Measurements from ENCODE around the gene PIK3CG. TPM values are rescaled to one million over a fixed set of nuclear protein-coding genes. Genes with fewer than 3 reads are reported as not detected.

PIK3CG gene
- 6.4 and 7.2 TPM in 2 replicates for total RNA-seq

GRCh38 chr7:106865130-106866041 is at the start of gene PIK3CG:
PIK3CG (plus strand) TSS chr7:106865282; CDS start chr7:106867562, 2,280 bp downstream.

Other genes starting within 250 kb of the PIK3CG start
- 27.6 and 30.7 TPM in 2 replicates for gene CCDC71L, start 204.1 kb upstream of the PIK3CG start, total RNA-seq
- 32.2 and 61.7 TPM in 2 replicates for gene PRKAR2B, start 179.4 kb downstream of the PIK3CG start, total RNA-seq

Measured in endothelial cell of coronary artery (primary cell).